Esophagus squamous epithelium (tissue), 5 donors: ENCODE data around the gene STK4. TPM values are rescaled to one million over a fixed set of nuclear protein-coding genes. Genes with fewer than 3 reads are reported as not detected.

Experiments
- DNase-seq: peaks from one replicate; lab custom pipeline; 2025; lab: John Stamatoyannopoulos, UW
- H3K27ac ChIP-seq, 4 donors: fragments of 200-600 bp; sonication (generic); one replicate each; pipeline ENCODE4 v1.5.1; 2016 to 2019; ENCODE audit warnings: mild to moderate bottlenecking in 1 of 4
- H3K27me3 ChIP-seq, 4 donors: fragments of 200-600 bp; sonication (generic); 1 replicate in 3 of 4; 2 replicates in 1 of 4; pipeline versions ENCODE4 v1.5.1 to v1.6.0; 2017 to 2021; ENCODE audit warnings: antibody characterized with exemption in 1 of 4
- H3K36me3 ChIP-seq, 3 donors: fragments of 200-600 bp; sonication (generic); one replicate each; pipeline ENCODE4 v1.5.1; 2016 to 2019
- H3K4me1 ChIP-seq, 3 donors: fragments of 200-600 bp; sonication (generic); one replicate each; pipeline ENCODE4 v1.5.1; 2017 to 2019
- H3K4me3 ChIP-seq, 4 donors: fragments of 200-600 bp; sonication (generic); 1 replicate in 3 of 4; 2 replicates in 1 of 4; pipeline ENCODE4 v1.5.1; 2016 to 2019; ENCODE audit warnings: mild to moderate bottlenecking in 2 of 4, moderate library complexity in 1 of 4
- H3K9me3 ChIP-seq, 3 donors: fragments of 200-600 bp; sonication (generic); one replicate each; pipeline ENCODE4 v1.5.1; 2016 to 2019
- CTCF ChIP-seq, 6 experiments: fragments of 450-650 bp in 4 of 6; fragments of 200-600 bp in 2 of 6; sonication (generic) in 2 of 6; IDR thresholded peaks; one replicate each; pipeline ENCODE4 v1.5.1; 2016 to 2019; ENCODE audit warnings: antibody characterized with exemption in 6 of 6, mild to moderate bottlenecking in 4 of 6, moderate library complexity in 4 of 6
- POLR2A ChIP-seq, 4 donors: fragments of 450-650 bp; IDR thresholded peaks; one replicate each; pipeline ENCODE4 v1.6.1; 2017; ENCODE audit warnings: antibody characterized with exemption in 4 of 4, mild to moderate bottlenecking in 4 of 4, moderate library complexity in 3 of 4
- WGBS, 2 donors: methylation state at CpG; one replicate each; pipeline ENCODE4 v1.1.5; 2018; 5-methylcytosine and 5-hydroxymethylcytosine counted together
- intact Hi-C: fragments of 100-400 bp; cut with DNase I; formaldehyde crosslinking; loops from one replicate; pipeline ENCODE4 v1.15.0; 2022
- total RNA-seq, 4 donors: library from RNA; depleted of rRNA; stranded (reverse); fragments of >200 nt; gene quantifications; one replicate each; pipeline ENCODE4 v1.1.0, GENCODE V29; 2016
- donor health status: DM: yes; HTN: yes; CAD: no.

The STK4 gene
- total RNA-seq, 4 donors from 2014 or later: 14.6 to 29.8 (median 17.6) TPM

GRCh38 chr20:45111799-45112471, 145.6 kb downstream of the STK4 start:
- no peak overlapping the region for H3K4me3 ChIP-seq
- H3K27me3 ChIP-seq: peaks cover 0 to 36% (median 0%) of the 10 kb centered on the region in 4 donors
- TF ChIP-seq CTCF (IDR thresholded peaks at IDR 0.05) (peak in 3 of 6 experiments; percentile 26 to 34 (median 31)), POLR2A (IDR thresholded peaks at IDR 0.05) (no peak)
- no peak overlapping the region for H3K27ac ChIP-seq
- no peaks in the 10 kb centered on the region for H3K36me3 ChIP-seq
- intact Hi-C loops: no loop called here
- WGBS, 2 donors: 54 to 67% methylated on average over 8 to 15 of the region's 17 CpGs
- no peak for DNase-seq
- peaks cover 9 to 22% (median 10%) of the 10 kb centered on the region in 3 donors for H3K4me1 ChIP-seq
- H3K9me3 ChIP-seq: no peaks in the 10 kb centered on the region

DNA sequence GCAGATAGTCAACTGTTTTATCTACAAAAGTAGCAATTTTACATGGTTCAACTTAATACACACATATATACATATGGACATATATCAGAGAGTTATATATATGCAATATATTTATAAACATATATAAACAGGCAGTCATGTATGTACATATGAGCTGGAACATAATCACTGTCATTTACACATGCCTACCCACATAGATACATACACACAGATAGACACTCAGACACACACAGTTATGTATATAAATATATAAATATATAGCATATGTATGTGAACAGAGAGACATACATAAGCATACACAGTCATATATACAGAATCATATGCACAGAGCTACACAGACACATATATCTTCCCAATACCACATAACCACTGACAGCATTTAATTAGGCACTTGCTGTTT, 146.4 kb downstream of the STK4 start:
- DNase-seq: no peak
- H3K9me3 ChIP-seq: no peaks in the 10 kb centered on the region
- no peaks in the 10 kb centered on the region for H3K36me3 ChIP-seq
- TF ChIP-seq CTCF (IDR thresholded peaks at IDR 0.05) (no peak), POLR2A (IDR thresholded peaks at IDR 0.05) (no peak)
- H3K4me3 ChIP-seq: no peak overlapping the region
- H3K27ac ChIP-seq: no peak overlapping the region
- H3K27me3 ChIP-seq: peaks cover 0 to 38% (median 0%) of the 10 kb centered on the region in 4 donors
- intact Hi-C loops: no loop called here
- peaks cover 9 to 22% (median 10%) of the 10 kb centered on the region in 3 donors for H3K4me1 ChIP-seq

DNA sequence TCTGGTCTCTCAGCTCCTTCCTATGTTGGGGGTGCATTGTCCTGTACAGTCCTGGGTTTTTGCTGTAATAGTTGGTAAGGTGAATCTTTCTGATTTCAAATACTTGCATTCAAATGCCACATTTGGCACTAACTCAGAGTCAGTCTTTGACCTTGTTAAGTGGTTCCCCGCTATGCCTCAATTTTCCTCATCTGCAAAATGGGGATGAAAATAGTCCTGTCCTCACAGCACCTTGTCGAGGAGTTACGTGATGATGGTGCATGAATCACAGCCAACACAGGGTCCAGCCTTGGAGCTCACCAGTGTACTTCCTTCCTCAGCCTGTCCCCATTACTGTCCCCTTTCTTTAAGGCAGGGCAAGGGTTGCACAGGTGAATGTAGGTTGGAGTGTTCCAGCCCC, 147.6 kb downstream of the STK4 start:
- Histone ChIP-seq H3K9me3 (no peaks in the 10 kb centered on the region), H3K36me3 (no peaks in the 10 kb centered on the region), H3K4me1 (peaks cover 9 to 22% (median 10%) of the 10 kb centered on the region in 3 donors), H3K27me3 (peaks cover 0 to 32% (median 0%) of the 10 kb centered on the region in 4 donors), H3K27ac (peak overlapping the region in 2 of 4 donors; percentile 69 to 78), H3K4me3 (no peak overlapping the region)
- no peak for DNase-seq
- WGBS, 2 donors: 83 to 100% methylated on average over 1 to 3 of the region's 3 CpGs
- intact Hi-C loops: no loop called here
- TF ChIP-seq POLR2A (IDR thresholded peaks at IDR 0.05) (no peak), CTCF (IDR thresholded peaks at IDR 0.05) (no peak)

DNA sequence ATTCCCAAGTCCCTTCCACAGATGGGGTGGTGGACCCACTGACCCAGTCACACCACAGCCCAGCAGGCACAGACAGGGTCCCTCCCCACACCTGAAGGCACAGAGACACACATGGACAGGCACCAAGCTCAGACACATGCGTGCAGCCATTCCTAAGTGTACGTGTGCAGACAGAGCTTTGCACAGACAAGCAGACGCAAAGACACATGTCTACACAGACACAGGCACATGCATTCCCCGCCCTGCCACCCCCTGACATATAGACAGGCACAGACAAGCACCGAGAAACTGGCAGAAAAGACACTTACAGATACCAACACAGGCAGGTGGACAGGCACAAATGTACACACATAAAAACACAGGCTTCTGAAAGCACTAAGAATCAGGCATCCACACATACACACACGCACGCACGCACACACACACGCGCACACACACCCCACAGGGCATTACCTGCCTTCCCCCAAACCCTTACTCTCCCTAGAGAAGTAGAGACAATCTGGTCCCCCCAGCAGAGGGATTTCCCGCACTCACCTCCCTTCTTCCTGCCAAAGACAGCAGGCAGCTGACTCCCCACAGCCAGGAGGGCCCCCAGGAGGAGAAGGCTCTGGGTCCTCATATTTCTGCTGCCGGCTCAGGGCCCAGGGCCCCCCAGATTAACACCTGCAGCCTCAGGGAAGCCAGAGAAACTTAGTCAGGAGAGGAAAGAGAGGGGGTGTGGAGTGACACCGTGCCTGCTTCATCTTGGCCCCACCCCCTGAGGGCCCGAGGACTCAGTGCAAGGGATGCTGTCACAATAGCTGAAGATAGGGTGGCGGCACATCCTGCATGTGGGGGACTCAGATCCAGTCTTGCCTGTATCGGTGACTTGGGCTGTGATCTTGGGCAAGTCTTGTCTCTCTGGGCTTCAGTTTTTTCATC, 148.4 kb downstream of the STK4 start, which contains the start of gene WFDC5:
TSS of gene WFDC5 (minus strand) at position 710 of the 921 bp plus-strand sequence. CDS start at position 619, 91 bp downstream.
- WGBS, 2 donors: 22 to 35% methylated on average over 9 to 12 of the region's 16 CpGs
- intact Hi-C loops: no loop called here
- Histone ChIP-seq H3K36me3 (no peaks in the 10 kb centered on the region), H3K9me3 (no peaks in the 10 kb centered on the region), H3K4me1 (peaks cover 9 to 22% (median 10%) of the 10 kb centered on the region in 3 donors), H3K27me3 (peaks cover 0 to 37% (median 0%) of the 10 kb centered on the region in 4 donors), H3K27ac (peak within 1 kb of the TSS; percentile 38 to 78 (median 70)), H3K4me3 (no peak within 1 kb of the TSS)
- TF ChIP-seq POLR2A (IDR thresholded peaks at IDR 0.05) (no peak), CTCF (IDR thresholded peaks at IDR 0.05) (no peak)
- DNase-seq: no peak
